Muscle layer of duodenum (tissue), 2 donors: ENCODE measurements around the gene PUS7L.

Experiments
- H3K27ac ChIP-seq: one replicate; pipeline ENCODE4 v1.7.0; 2013; ENCODE audit warnings: mild to moderate bottlenecking, low read length
- H3K27me3 ChIP-seq: one replicate; pipeline ENCODE4 v1.7.0; 2013; ENCODE audit warnings: low read depth, mild to moderate bottlenecking, control low read depth, low read length
- H3K36me3 ChIP-seq, 2 donors: one replicate each; pipeline ENCODE4 v1.7.0; 2013; ENCODE audit warnings: low read length in 2 of 2, control low read depth in 1 of 2, mild to moderate bottlenecking in 1 of 2; ENCODE audit not compliant: insufficient read depth in 2 of 2, control insufficient read depth in 1 of 2
- H3K4me1 ChIP-seq, 2 donors: one replicate each; pipeline ENCODE4 v1.7.0; 2013; ENCODE audit warnings: low read length in 2 of 2, mild to moderate bottlenecking in 2 of 2, control low read depth in 1 of 2, moderate library complexity in 1 of 2; ENCODE audit not compliant: insufficient read depth in 2 of 2, control insufficient read depth in 1 of 2
- H3K4me3 ChIP-seq, 2 donors: one replicate each; pipeline ENCODE4 v1.7.0; 2013; ENCODE audit warnings: low read length in 2 of 2, low read depth in 1 of 2, mild to moderate bottlenecking in 1 of 2
- H3K9me3 ChIP-seq, 2 donors: one replicate each; pipeline ENCODE4 v1.7.0; 2013; ENCODE audit warnings: low read length in 2 of 2, control low read depth in 1 of 2, mild to moderate bottlenecking in 1 of 2; ENCODE audit not compliant: control insufficient read depth in 1 of 2
- donor health status: healthy.

The PUS7L gene

GRCh38 chr12:43744826-43745225, 13.8 kb downstream of the PUS7L start:
- H3K27ac ChIP-seq = no peak overlapping the region
- H3K4me3 ChIP-seq = no peak overlapping the region
- no peaks in the 10 kb centered on the region for H3K9me3 ChIP-seq
- no peaks in the 10 kb centered on the region for H3K4me1 ChIP-seq
- H3K36me3 ChIP-seq = peaks cover 19 to 26% of the 10 kb centered on the region in 2 donors
- H3K27me3 ChIP-seq = no peaks in the 10 kb centered on the region

- peaks cover 19 to 26% of the 10 kb centered on the region in 2 donors for H3K36me3 ChIP-seq
- no peaks in the 10 kb centered on the region for H3K4me1 ChIP-seq
- H3K9me3 ChIP-seq = no peaks in the 10 kb centered on the region
- H3K27ac ChIP-seq = no peak overlapping the region
- no peaks in the 10 kb centered on the region for H3K27me3 ChIP-seq
- no peak overlapping the region for H3K4me3 ChIP-seq
These were observed 16.5 kb downstream of the PUS7L start for GRCh38 chr12:43742106-43742505.

- no peaks in the 10 kb centered on the region for H3K4me1 ChIP-seq
- peaks cover 24 to 37% of the 10 kb centered on the region in 2 donors for H3K36me3 ChIP-seq
- H3K4me3 ChIP-seq = no peak overlapping the region
- H3K27me3 ChIP-seq = no peaks in the 10 kb centered on the region
- no peaks in the 10 kb centered on the region for H3K9me3 ChIP-seq
- no peak overlapping the region for H3K27ac ChIP-seq
These were observed 18.0 kb downstream of the PUS7L start for GRCh38 chr12:43740511-43741100.

DNA sequence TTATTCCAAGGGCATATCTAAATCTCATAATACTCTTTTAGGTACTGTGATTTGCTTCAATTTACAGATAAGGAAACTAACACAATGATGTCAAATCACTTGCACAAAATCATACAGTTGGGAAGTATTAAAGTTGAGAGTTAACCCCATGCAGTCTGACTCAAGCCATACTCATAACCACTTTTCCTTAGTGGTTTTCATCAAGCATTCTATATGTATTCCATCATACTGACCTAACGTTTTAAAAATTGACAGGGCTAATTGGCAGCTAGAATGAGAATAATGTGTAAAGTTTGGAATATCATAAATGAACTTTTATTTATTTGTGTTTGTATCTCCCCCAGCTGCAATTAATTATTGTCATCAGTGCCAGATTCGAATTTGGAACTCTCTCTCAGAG, 20.9 kb downstream of the PUS7L start:
- Histone ChIP-seq H3K4me3 (no peak overlapping the region), H3K27me3 (no peaks in the 10 kb centered on the region), H3K27ac (no peak overlapping the region), H3K9me3 (no peaks in the 10 kb centered on the region), H3K4me1 (no peaks in the 10 kb centered on the region), H3K36me3 (peaks cover 26 to 28% of the 10 kb centered on the region in 2 donors)

- no peak overlapping the region for H3K27ac ChIP-seq
- H3K36me3 ChIP-seq = peaks cover 21 to 28% of the 10 kb centered on the region in 2 donors
- no peaks in the 10 kb centered on the region for H3K27me3 ChIP-seq
- no peaks in the 10 kb centered on the region for H3K9me3 ChIP-seq
- H3K4me3 ChIP-seq = no peak overlapping the region
- no peaks in the 10 kb centered on the region for H3K4me1 ChIP-seq
These were observed 21.6 kb downstream of the PUS7L start for GRCh38 chr12:43736927-43737440.

DNA sequence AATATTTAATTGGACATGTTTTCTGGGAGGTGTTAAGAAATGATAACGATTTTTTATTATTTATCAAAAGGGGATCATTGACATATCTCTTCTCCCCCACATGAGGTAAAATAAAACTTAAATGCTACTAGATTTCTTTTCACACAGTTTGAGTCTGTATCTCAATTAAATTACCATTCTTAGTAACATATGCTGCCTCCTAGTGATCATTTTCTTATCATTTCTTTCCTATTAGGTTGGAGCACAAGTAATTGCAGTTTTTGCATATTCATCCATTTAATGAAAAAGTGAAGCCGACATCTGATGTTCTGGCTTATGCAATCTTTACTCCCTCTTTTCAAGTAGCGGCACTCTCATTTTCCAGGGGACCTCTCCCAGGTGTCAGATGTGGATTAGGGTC, 24.9 kb downstream of the PUS7L start:
- Histone ChIP-seq H3K4me3 (no peak overlapping the region), H3K4me1 (no peaks in the 10 kb centered on the region), H3K27ac (no peak overlapping the region), H3K36me3 (peaks cover 25 to 28% of the 10 kb centered on the region in 2 donors), H3K9me3 (no peaks in the 10 kb centered on the region), H3K27me3 (no peaks in the 10 kb centered on the region)

DNA sequence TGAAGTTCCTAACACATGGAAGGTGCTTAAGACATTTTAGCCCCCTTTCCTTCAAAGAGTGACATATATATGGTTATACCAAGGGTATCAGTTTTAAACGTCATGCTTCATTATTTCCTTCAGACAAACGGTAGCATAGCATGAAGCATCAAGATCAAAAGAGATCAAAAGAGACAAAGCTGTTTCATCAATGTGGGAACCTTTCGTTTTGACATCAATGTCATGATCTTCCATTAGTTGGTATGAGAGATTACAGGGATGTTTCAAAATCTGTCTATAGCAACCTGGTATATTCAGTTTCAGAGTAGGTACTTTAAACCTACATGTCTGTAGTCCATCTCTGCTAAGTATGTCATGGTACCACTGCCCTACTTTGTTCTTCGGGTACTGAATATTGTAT, 28.3 kb downstream of the PUS7L start:
- Histone ChIP-seq H3K27ac (no peak overlapping the region), H3K36me3 (peaks cover 17 to 20% of the 10 kb centered on the region in 2 donors), H3K9me3 (no peaks in the 10 kb centered on the region), H3K27me3 (no peaks in the 10 kb centered on the region), H3K4me1 (no peaks in the 10 kb centered on the region), H3K4me3 (no peak overlapping the region)

- no peaks in the 10 kb centered on the region for H3K27me3 ChIP-seq
- H3K36me3 ChIP-seq = peaks cover 13 to 17% of the 10 kb centered on the region in 2 donors
- H3K27ac ChIP-seq = no peak overlapping the region
- no peaks in the 10 kb centered on the region for H3K4me1 ChIP-seq
- H3K4me3 ChIP-seq = no peak overlapping the region
- H3K9me3 ChIP-seq = no peaks in the 10 kb centered on the region
These were observed 29.9 kb downstream of the PUS7L start for GRCh38 chr12:43728698-43729097.

- no peak overlapping the region for H3K4me3 ChIP-seq
- H3K27me3 ChIP-seq = no peaks in the 10 kb centered on the region
- H3K4me1 ChIP-seq = no peaks in the 10 kb centered on the region
- H3K27ac ChIP-seq = no peak overlapping the region
- H3K36me3 ChIP-seq = peaks cover 11 to 12% of the 10 kb centered on the region in 2 donors
- no peaks in the 10 kb centered on the region for H3K9me3 ChIP-seq
These were observed 30.5 kb downstream of the PUS7L start for GRCh38 chr12:43728117-43728516.

GRCh38 chr12:43723134-43723533, 35.5 kb downstream of the PUS7L start:
- Histone ChIP-seq H3K36me3 (no peaks in the 10 kb centered on the region), H3K4me3 (no peak overlapping the region), H3K27me3 (no peaks in the 10 kb centered on the region), H3K4me1 (no peaks in the 10 kb centered on the region), H3K9me3 (no peaks in the 10 kb centered on the region), H3K27ac (no peak overlapping the region)

DNA sequence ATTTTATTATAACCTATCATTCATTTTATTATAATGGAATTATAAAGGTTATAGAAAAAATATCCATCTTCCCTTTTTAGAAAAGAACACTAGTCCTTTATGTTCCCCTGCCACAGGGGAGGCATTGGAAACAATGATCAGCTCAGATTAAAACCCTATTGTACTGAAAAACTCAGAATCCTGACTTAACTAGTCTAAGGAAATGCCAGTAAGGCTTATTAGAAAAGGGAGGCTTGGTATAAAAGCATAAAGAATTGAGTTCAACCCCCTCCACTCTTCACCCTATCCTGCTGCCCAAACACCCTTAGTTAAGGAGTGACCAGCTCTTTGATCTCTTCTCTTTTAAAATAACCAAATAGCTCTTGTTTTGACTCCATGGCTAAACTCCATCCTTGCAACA, 36.0 kb downstream of the PUS7L start:
- Histone ChIP-seq H3K9me3 (no peaks in the 10 kb centered on the region), H3K36me3 (no peaks in the 10 kb centered on the region), H3K27ac (no peak overlapping the region), H3K4me1 (no peaks in the 10 kb centered on the region), H3K27me3 (no peaks in the 10 kb centered on the region), H3K4me3 (no peak overlapping the region)

- H3K36me3 ChIP-seq = no peaks in the 10 kb centered on the region
- H3K27me3 ChIP-seq = no peaks in the 10 kb centered on the region
- H3K4me1 ChIP-seq = no peaks in the 10 kb centered on the region
- H3K9me3 ChIP-seq = peaks cover 0 to 5% of the 10 kb centered on the region in 2 donors
- H3K27ac ChIP-seq = no peak overlapping the region
- H3K4me3 ChIP-seq = no peak overlapping the region
These were observed 47.2 kb downstream of the PUS7L start for GRCh38 chr12:43711348-43711747.
